Lower leg skin (tissue), 4 donors: Measurements from ENCODE around the gene PPP3R1. TPM values are rescaled to one million over a fixed set of nuclear protein-coding genes. Genes with fewer than 3 reads are reported as not detected.

Experiments
- DNase-seq, 2 donors: peaks; one replicate each; pipeline ENCODE4 v3.0.0-alpha.2; 2019; ENCODE audit warnings: low spot score in 2 of 2
- H3K4me3 ChIP-seq: fragments of 200-600 bp; sonication (generic); 2 replicates; pipeline ENCODE4 v1.5.1; 2017; ENCODE audit warnings: mild to moderate bottlenecking, low read depth; ENCODE audit not compliant: poor library complexity, severe bottlenecking
- CTCF ChIP-seq, 3 donors: fragments of 450-650 bp; IDR thresholded peaks; one replicate each; pipeline ENCODE4 v1.5.1; 2016; ENCODE audit warnings: antibody characterized with exemption in 3 of 3, mild to moderate bottlenecking in 3 of 3, moderate library complexity in 2 of 3
- POLR2A ChIP-seq, 2 donors: fragments of 450-650 bp; IDR thresholded peaks; one replicate each; pipeline ENCODE4 v1.6.1; 2016 to 2017; ENCODE audit warnings: antibody characterized with exemption in 2 of 2, mild to moderate bottlenecking in 1 of 2, moderate library complexity in 1 of 2
- WGBS, 2 donors: methylation state at CpG; one replicate each; pipeline ENCODE4 v1.1.5; 2018; 5-methylcytosine and 5-hydroxymethylcytosine counted together
- intact Hi-C: fragments of 100-400 bp; cut with DNase I; formaldehyde crosslinking; loops from one replicate; pipeline ENCODE4 v1.15.0; 2023; ENCODE audit warnings: low total_unique reads
- total RNA-seq, 4 donors: library from RNA; depleted of rRNA; stranded (reverse); fragments of >200 nt; gene quantifications; one replicate each; pipeline ENCODE4 v1.1.0, GENCODE V29; 2016

The PPP3R1 gene
- total RNA-seq, 4 donors from 2014 or later, result 31.0 to 42.4 (median 34.7) TPM

GRCh38 chr2:68169308-68169707 is 83.0 kb downstream of the PPP3R1 start:
- DNase-seq, result no peak
- no peak for TF ChIP-seq POLR2A (IDR thresholded peaks at IDR 0.05)
- TF ChIP-seq CTCF (IDR thresholded peaks at IDR 0.05), result no peak
- WGBS, 2 donors, result 89 to 94% methylated on average over 4 of the region's 4 CpGs
- no peak overlapping the region for H3K4me3 ChIP-seq
- intact Hi-C loops, result no loop called here

GRCh38 chr2:68167186-68167585 is 85.1 kb downstream of the PPP3R1 start:
- no peak overlapping the region for H3K4me3 ChIP-seq
- intact Hi-C loops, result no loop called here
- 85 to 86% methylated on average over 3 of the region's 3 CpGs for WGBS, 2 donors
- no peak for DNase-seq
- TF ChIP-seq POLR2A (IDR thresholded peaks at IDR 0.05), result no peak
- TF ChIP-seq CTCF (IDR thresholded peaks at IDR 0.05), result no peak

- intact Hi-C loops, result no loop called here
- DNase-seq, result no peak
- TF ChIP-seq CTCF (IDR thresholded peaks at IDR 0.05), result no peak
- TF ChIP-seq POLR2A (IDR thresholded peaks at IDR 0.05), result no peak
- no peak overlapping the region for H3K4me3 ChIP-seq
- WGBS, 2 donors, result 93 to 97% methylated on average over 1 of the region's 1 CpG
Observed at GRCh38 chr2:68163641-68164040, 88.7 kb downstream of the PPP3R1 start.

GRCh38 chr2:68158134-68158447 is 94.2 kb downstream of the PPP3R1 start:
- intact Hi-C loops, result no loop called here
- WGBS, 2 donors, result 1 to 2% methylated on average over 7 of the region's 7 CpGs

GRCh38 chr2:68157402-68158133 is 94.8 kb downstream of the PPP3R1 start, which contains the start of gene PNO1:
PNO1 (plus strand) TSS chr2:68157888; CDS start chr2:68157935, 47 bp downstream.
- H3K4me3 ChIP-seq, result peak within 1 kb of the TSS; percentile 87
- no peak for TF ChIP-seq CTCF (IDR thresholded peaks at IDR 0.05)
- no peak for TF ChIP-seq POLR2A (IDR thresholded peaks at IDR 0.05)
- intact Hi-C loops, result no loop called here
- 0% methylated on average over 44 of the region's 44 CpGs for WGBS, 2 donors
- peak; percentile 95 to 99 for DNase-seq

More at GRCh38 chr2:68158134-68158447, 94.2 kb downstream of the PPP3R1 start:
- TF ChIP-seq POLR2A (IDR thresholded peaks at IDR 0.05) (no peak), CTCF (IDR thresholded peaks at IDR 0.05) (no peak)
- peak overlapping the region; percentile 69 for H3K4me3 ChIP-seq
- no peak for DNase-seq

- H3K4me3 ChIP-seq, result peak overlapping the region; percentile 87
- TF ChIP-seq POLR2A (IDR thresholded peaks at IDR 0.05) (no peak), CTCF (IDR thresholded peaks at IDR 0.05) (no peak)
- intact Hi-C loops, result no loop called here
- WGBS, 2 donors, result 0 to 1% methylated on average over 11 to 28 of the region's 28 CpGs
- peak in 1 of 2 donors; percentile 91 for DNase-seq
Observed at GRCh38 chr2:68157002-68157401, 95.3 kb downstream of the PPP3R1 start.
